T1000 (cell line): ENCODE data around the gene STT3B.
"Not testable (repeated sequence)": the region's sequence is repeated elsewhere in the genome, so short reads cannot be mapped to it uniquely, and the experiment has no call there.

Experiments
- DNase-seq: peaks from one replicate; lab custom pipeline; 2025; ENCODE audit warnings: mixed read lengths; lab: John Stamatoyannopoulos, UW

STT3B gene

GRCh38 chr3:31532587-31533168 lies at the start of gene STT3B:
STT3B (plus strand) TSS chr3:31532925; CDS start chr3:31532999, 74 bp downstream.
- peak; percentile 91 for DNase-seq

DNA sequence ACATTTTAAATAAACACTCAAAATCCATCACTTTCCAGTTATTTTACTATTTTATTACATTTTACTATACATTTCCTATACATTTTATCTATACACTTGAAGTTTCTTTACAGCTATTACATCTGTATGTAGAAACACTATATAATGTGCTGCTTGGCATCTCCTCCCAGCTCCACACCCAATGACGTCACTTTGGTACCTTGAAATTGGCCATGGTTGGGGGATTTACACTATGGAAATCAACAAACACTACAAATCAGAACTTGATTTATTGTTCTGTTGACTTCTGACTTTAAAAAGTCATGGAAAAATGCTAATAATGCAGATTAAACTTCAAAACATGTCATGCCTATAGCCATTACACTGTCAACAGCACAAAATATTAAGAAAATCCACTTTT lies 48.9 kb upstream of the STT3B start:
- no peak for DNase-seq

GRCh38 chr3:31485196-31485595 lies 47.5 kb upstream of the STT3B start:
- no peak for DNase-seq

DNA sequence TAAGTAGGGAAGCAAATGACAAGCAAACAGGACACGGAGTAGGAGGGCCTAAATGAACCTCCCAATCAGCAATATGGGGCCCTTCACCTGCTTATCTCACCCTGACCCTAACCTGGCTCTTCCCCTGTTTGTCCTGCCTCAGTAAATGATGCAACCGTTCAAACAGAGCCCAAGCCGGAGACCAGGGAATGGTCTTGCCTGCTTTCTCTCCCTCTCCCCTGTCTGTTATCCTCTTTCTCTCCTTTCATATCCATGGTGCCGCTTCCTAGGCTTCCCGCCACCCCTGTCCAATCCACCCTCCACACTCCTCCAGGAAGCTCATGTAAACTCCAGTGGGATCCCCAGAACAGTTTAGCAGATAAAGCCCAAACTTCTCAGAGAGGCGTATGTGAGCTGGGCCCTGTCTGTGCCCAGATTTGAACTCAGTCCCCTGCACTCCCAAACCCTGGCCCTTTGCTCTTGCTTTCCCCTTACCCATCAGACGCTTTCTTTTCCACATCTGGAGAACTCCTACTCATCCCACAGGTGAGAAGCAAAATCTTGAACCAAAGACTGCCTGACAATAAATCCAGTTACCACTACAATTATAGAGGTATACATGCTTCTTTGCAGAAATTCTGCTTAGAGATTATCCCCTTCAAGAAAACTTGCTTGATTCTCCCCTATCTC lies 45.7 kb upstream of the STT3B start:
- DNase-seq = no peak

DNA sequence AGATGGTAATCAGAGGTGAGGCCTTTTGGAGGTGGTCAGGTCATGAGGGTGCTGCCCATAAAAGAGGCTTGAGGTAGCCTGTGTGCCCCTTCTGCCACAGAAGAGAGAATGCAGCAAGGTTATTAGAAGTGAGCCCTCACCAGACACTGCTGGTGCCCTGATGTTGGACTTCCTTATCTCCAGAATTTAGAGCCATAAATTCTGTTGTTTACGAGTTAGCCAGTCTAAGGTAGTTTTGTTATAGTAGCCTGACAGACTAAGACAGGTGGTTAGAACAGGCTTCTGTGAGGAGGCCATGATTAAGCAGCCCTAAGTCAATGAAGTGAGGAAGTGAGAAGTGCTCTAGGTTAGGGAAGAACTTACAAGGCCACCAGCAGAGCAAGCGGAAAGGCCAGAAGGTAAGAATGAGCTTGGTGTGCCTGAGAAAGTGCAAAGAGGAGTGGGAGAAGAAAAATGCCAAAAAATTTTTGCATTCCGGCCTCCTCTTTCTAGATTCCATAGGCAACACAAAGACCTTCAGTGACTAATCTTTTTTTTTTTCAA lies 44.2 kb upstream of the STT3B start:
- no peak for DNase-seq

GRCh38 chr3:31490502-31490901 lies 42.2 kb upstream of the STT3B start:
- no peak for DNase-seq

DNA sequence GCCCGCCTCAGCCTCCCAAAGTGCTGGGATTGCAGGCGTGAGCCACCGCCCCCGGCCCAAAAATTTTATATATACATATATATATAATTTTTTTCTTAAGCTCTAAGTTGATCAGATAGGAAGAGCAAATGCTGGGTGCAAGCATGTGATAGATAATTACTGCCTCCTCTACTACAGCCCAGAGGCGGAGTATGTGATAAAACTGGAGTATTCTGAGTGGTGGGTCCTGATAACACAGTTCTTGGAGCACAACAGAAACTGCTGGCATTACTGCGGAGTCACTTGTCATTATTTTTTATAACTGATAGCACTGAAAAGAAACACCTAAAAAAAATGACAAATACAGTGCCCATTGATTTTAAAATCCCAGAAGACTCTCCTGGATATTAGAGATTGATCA lies 41.1 kb upstream of the STT3B start:
- no peak for DNase-seq

GRCh38 chr3:31493149-31493548 lies 39.6 kb upstream of the STT3B start:
- DNase-seq = no peak

- no peak for DNase-seq
These were observed 36.6 kb upstream of the STT3B start for GRCh38 chr3:31495971-31496665.

- DNase-seq = no peak
These were observed 33.9 kb upstream of the STT3B start for GRCh38 chr3:31498791-31499190.

DNA sequence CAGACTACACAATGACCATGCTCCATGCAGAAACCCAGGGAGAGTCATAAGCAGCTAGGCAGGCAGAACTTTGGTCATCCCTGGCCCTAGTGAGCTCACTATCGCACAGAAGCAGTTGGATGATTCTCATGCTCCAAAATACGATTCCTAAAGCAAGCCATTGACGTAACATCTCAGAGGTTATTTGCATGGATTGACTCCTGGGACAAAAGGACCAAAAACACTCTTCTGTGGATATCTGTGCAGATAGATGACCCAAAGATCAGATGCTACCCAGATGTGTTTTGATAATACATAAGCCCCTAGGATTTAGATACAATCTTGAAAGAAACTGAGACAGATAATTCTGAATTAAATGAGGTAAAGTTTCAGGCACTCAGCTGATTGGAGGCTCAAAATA lies 33.4 kb upstream of the STT3B start:
- DNase-seq = no peak

DNA sequence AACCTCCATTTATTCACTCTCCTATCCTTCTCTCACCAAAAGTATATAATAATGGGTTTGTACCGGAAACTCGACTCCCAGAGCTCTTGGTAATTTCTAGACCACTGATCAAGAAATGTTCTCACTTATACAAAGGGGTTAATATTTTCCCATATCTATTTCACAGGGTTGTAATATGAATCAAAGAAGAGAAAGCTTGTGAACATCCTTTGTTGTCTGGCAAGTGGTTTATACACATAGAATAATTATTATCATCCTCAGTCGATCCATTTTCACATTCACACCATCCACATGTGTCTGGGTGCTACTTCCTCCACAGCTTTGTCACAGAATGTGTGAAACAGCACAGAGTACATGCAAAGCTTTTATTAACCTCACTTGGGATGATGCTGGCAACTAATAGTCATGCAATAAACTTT lies 29.9 kb upstream of the STT3B start:
- DNase-seq = no peak

GRCh38 chr3:31503456-31503855 lies 29.3 kb upstream of the STT3B start:
- DNase-seq = no peak

GRCh38 chr3:31504230-31504629 lies 28.5 kb upstream of the STT3B start:
- no peak for DNase-seq

DNA sequence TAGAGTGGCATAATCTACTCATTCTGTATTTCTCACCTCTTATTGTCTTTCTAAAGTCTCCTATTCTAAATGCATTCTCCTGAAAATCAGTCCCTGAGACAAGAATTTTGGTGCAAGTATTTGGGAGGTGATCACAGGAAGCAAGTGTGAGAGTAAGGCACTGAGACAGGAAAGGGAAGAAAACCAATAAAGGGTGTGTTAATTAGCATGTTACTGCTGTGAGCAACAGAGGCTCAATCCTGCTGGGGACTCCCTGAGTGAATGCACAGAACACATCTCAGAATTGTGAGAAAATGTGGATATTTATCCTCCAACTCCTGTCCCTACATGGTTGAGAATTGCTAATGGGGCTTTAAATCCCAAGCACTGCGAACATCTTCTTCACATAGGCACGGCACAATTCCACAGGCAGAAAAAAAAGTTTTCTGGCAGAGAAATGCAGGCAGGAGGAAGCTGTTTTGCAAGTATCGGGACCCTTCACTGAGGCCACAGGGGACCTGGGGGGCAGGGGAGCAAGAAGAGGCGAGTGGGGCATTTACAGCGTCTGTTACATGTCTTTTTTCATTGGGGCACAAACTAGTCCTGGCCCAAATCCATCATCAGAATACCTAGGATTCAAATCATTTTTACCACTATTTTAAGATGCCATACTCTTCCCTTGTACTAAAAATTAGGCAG lies 27.2 kb upstream of the STT3B start:
- no peak for DNase-seq

- not testable (repeated sequence) for DNase-seq
These were observed 26.2 kb upstream of the STT3B start for GRCh38 chr3:31506515-31506914.

DNA sequence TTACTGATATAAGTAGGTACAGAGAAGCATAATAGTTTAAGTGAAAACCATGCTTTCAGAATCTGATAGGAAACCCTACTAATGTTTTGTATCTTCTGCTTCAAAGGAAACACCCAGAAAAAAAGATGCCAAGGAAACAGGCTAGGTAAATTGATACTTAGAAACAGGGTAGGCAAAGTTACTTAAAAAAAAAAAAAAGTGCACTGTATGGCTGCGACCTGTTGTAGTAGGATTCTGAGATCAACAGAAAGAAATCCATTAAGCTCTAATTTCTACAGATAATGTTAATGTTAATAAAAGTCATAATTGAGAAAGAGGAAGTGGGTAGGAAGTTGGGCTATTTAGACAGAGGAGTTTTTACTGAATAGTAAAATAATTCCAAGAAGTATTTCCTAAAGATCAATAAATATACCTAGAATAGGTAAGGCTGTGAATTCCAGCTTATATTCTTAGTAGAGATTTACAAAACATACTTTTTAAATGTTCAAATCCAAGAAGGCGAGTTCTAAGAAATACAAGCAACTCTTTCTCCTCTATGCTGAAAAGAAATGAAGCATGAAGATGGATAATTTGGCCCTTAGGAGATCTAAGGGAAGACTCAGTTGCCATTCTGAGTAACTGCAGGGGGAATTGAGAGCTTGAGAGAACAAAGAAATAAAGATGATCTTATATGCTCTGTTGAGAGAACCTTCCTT lies 24.1 kb upstream of the STT3B start:
- no peak for DNase-seq

- no peak for DNase-seq
These were observed 23.5 kb upstream of the STT3B start for GRCh38 chr3:31509147-31509728.

DNA sequence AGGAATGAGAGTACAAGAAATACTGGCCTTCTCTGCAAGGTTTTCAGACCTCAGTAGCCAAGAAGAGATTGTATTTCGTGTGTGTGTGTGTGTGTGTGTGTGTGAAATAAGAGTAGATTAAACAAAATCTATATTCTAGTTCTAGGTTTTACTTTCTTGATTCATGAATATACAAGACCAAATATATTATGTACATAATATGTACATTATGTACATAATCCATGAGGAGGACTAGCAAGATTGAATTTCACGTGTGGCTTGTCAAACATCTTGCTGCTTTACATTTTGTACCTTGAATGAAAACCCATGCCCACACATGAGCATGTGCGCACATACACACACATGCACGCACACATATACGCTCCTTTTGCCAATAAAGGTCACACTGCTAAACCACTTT lies 18.2 kb upstream of the STT3B start:
- DNase-seq = no peak

DNA sequence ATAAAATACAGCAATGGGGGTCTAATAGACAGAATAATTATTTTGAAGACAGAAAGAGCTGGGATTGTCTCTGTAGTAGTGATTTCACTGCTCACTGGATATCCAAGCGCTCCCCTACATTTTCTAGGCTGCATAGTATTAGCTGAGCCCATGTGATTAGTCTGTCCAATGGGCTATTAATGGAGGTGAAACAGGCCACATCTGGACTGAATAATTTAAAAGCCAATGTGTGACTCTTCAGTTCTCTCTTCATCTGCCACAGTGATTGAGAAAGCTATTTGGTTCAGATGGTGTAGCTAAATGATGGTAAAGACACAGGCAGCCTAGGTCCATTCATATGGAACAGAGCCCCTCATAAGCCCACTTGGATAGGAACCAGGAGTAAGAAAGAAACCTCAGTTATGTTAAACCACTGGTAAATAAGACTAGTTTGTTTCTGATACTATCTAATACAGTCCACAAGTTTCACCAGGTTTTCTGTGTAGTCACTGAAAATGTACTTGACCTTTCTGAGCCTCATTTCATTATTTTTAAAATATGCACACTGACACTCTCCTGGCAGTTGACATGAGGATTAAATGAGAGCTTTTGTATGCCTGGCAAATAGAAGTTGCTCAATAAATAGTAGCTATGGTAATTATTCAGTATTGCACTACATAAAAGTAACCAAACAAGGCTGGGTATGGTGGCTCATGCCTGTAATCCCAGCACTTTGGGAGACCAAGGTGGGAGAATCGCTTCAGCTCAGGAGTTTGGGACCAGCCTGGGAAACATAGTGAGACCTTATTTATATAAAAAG lies 17.0 kb upstream of the STT3B start:
- no peak for DNase-seq

DNA sequence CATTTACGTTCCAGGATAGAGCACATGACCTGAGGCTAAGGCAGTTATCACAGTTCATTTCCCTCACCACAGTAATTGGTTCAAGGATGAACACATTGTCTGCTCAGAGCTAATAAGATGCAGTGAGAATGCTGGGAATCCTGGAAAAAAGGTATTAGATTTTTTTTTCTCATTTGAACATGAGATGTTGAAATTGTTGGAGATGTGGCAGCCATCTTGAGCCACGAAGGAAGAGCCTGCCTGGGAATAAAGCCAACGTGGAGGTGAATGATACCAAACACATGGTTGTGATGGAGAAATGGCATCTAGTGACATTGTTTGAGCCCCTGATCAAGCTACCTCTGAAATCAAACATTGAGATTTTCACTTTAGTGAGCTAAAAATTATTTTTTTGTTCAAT lies 16.0 kb upstream of the STT3B start:
- DNase-seq = no peak
